B cell (primary cell): Measurements from ENCODE around the gene PCDHGC4. TPM values are rescaled to one million over a fixed set of nuclear protein-coding genes. Genes with fewer than 3 reads are reported as not detected.

Experiments used
- ATAC-seq: fragments of 200-7000 bp; cut with Tn5 transposase; one replicate; pipeline ENCODE4 v1.10.0; 2021; ENCODE audit warnings: low read depth, mild to moderate bottlenecking, moderate number of reproducible peaks, moderate library complexity
- CTCF ChIA-PET: fragments of 350-600 bp; sonication (Branson Sonifier 250); formaldehyde crosslinking; loops from one replicate; lab custom pipeline; 2021; ENCODE audit warnings: antibody characterized with exemption, inconsistent platforms; lab: Charles Lee
- POLR2A ChIA-PET: fragments of 350-600 bp; sonication (Branson Sonifier 250); formaldehyde crosslinking; loops from one replicate; lab custom pipeline; 2021; ENCODE audit warnings: antibody characterized with exemption; lab: Charles Lee
- DNase-seq: peaks from one replicate; pipeline ENCODE4 v3.0.0; 2013
- H2AFZ ChIP-seq: 2 replicates; pipeline ENCODE4 v1.6.1; 2012; ENCODE audit warnings: mild to moderate bottlenecking, low read depth, low read length; ENCODE audit not compliant: insufficient read depth, poor library complexity, severe bottlenecking
- H3K27ac ChIP-seq, 2 donors: 1 replicate in 1 of 2; 2 replicates in 1 of 2; pipeline ENCODE4 v1.5.1; 2012 to 2013; ENCODE audit warnings: low read length in 2 of 2, mild to moderate bottlenecking in 2 of 2, moderate library complexity in 1 of 2
- H3K27me3 ChIP-seq, 4 experiments: fragments of 200-600 bp in 1 of 4; sonication (generic) in 1 of 4; replicated peaks in 1 of 4; 1 replicate in 2 of 4; 2 replicates in 2 of 4; pipeline versions ENCODE4 v1.6.1 to v1.7.0; 2013 to 2016; ENCODE audit warnings: low read length in 3 of 4, mild to moderate bottlenecking in 2 of 4, mixed read lengths in 1 of 4, moderate library complexity in 1 of 4; ENCODE audit not compliant: insufficient read depth in 4 of 4, control insufficient read depth in 3 of 4; ENCODE audit errors: control extremely low read depth in 1 of 4
- H3K36me3 ChIP-seq, 2 experiments: replicated peaks in 1 of 2; 1 replicate in 1 of 2; 2 replicates in 1 of 2; pipeline versions ENCODE4 v1.6.1 to v1.7.1; 2013; ENCODE audit warnings: low read length in 1 of 2; ENCODE audit not compliant: insufficient read depth in 2 of 2, control insufficient read depth in 1 of 2; ENCODE audit errors: control extremely low read depth in 1 of 2, extremely low read depth in 1 of 2
- H3K4me1 ChIP-seq, 2 donors: fragments of 200-600 bp in 1 of 2; sonication (generic) in 1 of 2; 1 replicate in 1 of 2; 2 replicates in 1 of 2; pipeline versions ENCODE4 v1.5.1 to v1.6.1; 2013 to 2017; ENCODE audit warnings: low read length in 2 of 2; ENCODE audit not compliant: control insufficient read depth in 2 of 2, insufficient read depth in 2 of 2
- H3K4me2 ChIP-seq: replicated peaks from 2 replicates; pipeline ENCODE3; 2012; ENCODE audit warnings: mild to moderate bottlenecking, low read depth, low read length; ENCODE audit not compliant: poor library complexity, severe bottlenecking
- H3K4me3 ChIP-seq, 5 experiments: fragments of 200-600 bp in 1 of 5; sonication (generic) in 1 of 5; 1 replicate in 3 of 5; 2 replicates in 2 of 5; pipeline versions ENCODE4 v1.5.1 to v1.7.0; 2011 to 2016; ENCODE audit warnings: low read length in 4 of 5, mild to moderate bottlenecking in 4 of 5, low read depth in 2 of 5, control low read depth in 1 of 5, moderate library complexity in 1 of 5; ENCODE audit not compliant: insufficient read depth in 1 of 5; ENCODE audit errors: control extremely low read depth in 1 of 5, extremely low read depth in 1 of 5
- H3K79me2 ChIP-seq: fragments of 200-600 bp; sonication (generic); one replicate; pipeline ENCODE4 v1.6.0; 2016; ENCODE audit warnings: low read length; ENCODE audit not compliant: control insufficient read depth, insufficient read depth
- H3K9ac ChIP-seq: fragments of 200-600 bp; sonication (generic); 2 replicates; pipeline ENCODE4 v1.6.1; 2017; ENCODE audit warnings: mild to moderate bottlenecking, low read length, moderate library complexity
- H3K9me3 ChIP-seq, 3 donors: one replicate each; pipeline versions ENCODE4 v1.6.1 to v1.7.1; 2013; ENCODE audit warnings: low read length in 2 of 3; ENCODE audit not compliant: control insufficient read depth in 2 of 3, insufficient read depth in 1 of 3; ENCODE audit errors: control extremely low read depth in 1 of 3
- H4K20me1 ChIP-seq: 2 replicates; pipeline ENCODE4 v1.6.0; 2012; ENCODE audit warnings: mild to moderate bottlenecking, low read length; ENCODE audit not compliant: insufficient read depth, control insufficient read depth, poor library complexity, severe bottlenecking
- H3K27ac Mint-ChIP-seq: one replicate; pipeline ENCODE4 v1.8.0; 2021; ENCODE audit warnings: mixed read lengths
- H3K27me3 Mint-ChIP-seq: one replicate; pipeline ENCODE4 v1.8.0; 2021; ENCODE audit warnings: mixed read lengths
- H3K4me1 Mint-ChIP-seq: one replicate; pipeline ENCODE4 v1.8.0; 2021; ENCODE audit warnings: mixed read lengths
- H3K4me3 Mint-ChIP-seq: one replicate; pipeline ENCODE4 v1.8.0; 2021; ENCODE audit warnings: mixed read lengths
- H3K9me3 Mint-ChIP-seq: one replicate; pipeline ENCODE4 v1.8.0; 2022; ENCODE audit warnings: mixed read lengths; ENCODE audit not compliant: insufficient read depth
- CTCF ChIP-seq: fragments of 200-600 bp; IDR thresholded peaks from one replicate; pipeline ENCODE4 v1.8.0; 2022; ENCODE audit warnings: antibody characterized with exemption, mild to moderate bottlenecking
- EZH2 ChIP-seq: IDR thresholded peaks from 2 replicates; pipeline ENCODE4 v1.6.1; 2012; ENCODE audit warnings: borderline replicate concordance, low read depth, mild to moderate bottlenecking, moderate library complexity, low read length; ENCODE audit not compliant: insufficient read depth, poor library complexity, severe bottlenecking
- WGBS: methylation state at CpG from one replicate; pipeline ENCODE4 v1.1.5; 2013; ENCODE audit warnings: missing lambda C conversion rate; ENCODE audit not compliant: insufficient coverage; 5-methylcytosine and 5-hydroxymethylcytosine counted together
- intact Hi-C: fragments of 100-400 bp; cut with micrococcal nuclease; formaldehyde crosslinking; loops from one replicate; pipeline ENCODE4 v1.10.0; 2022
- polyA plus RNA-seq: library from polyadenylated mRNA; depleted of rRNA; stranded (reverse); fragments of >200 nt; gene quantifications from 2 replicates; pipeline ENCODE4 v1.2.3, GENCODE V29; 2012
- total RNA-seq, 2 donors: library from RNA; stranded (reverse); fragments of 120-200 nt in 1 of 2; gene quantifications; 1 replicate in 1 of 2; 2 replicates in 1 of 2; pipeline versions ENCODE4 v1.2.3 to v1.2.4, GENCODE V29; 2013 to 2022

Gene PCDHGC4
- total and polyA plus RNA-seq, 2 donors (not counting 1 experiment from before 2014, with no cell fraction given) = 0.09 to 0.42 TPM

- H3K79me2 ChIP-seq = no peaks in the 10 kb centered on the region
- POLR2A ChIA-PET = no interaction called here
- no peaks in the 10 kb centered on the region for H3K36me3 ChIP-seq
- Mint-ChIP-seq H3K4me3 (no peak overlapping the region), H3K4me1 (peaks cover 16% of the 10 kb centered on the region), H3K27ac (no peak overlapping the region), H3K27me3 (peaks cover 71% of the 10 kb centered on the region), H3K9me3 (no peaks in the 10 kb centered on the region)
- H3K4me1 ChIP-seq = peaks cover 15 to 20% of the 10 kb centered on the region in 2 donors
- intact Hi-C loops = no loop called here
- no peak overlapping the region for H3K9ac ChIP-seq
- CTCF ChIA-PET = interaction anchor here (1.1 to 3.0 kb wide), 2 partner anchors 9 to 53 kb away, joined by 3 to 10 read pairs; partner anchors contain the start of gene PCDHGA12
- no peak overlapping the region for H3K27ac ChIP-seq
- H3K4me3 ChIP-seq = no peak overlapping the region
- ATAC-seq (no peak), DNase-seq (no peak)
- H2AFZ ChIP-seq = no peak overlapping the region
- no peaks in the 10 kb centered on the region for H4K20me1 ChIP-seq
- no peak overlapping the region for H3K4me2 ChIP-seq
- WGBS = 35% methylated on average over 2 of the region's 3 CpGs
- H3K9me3 ChIP-seq = peaks cover 0 to 12% (median 0%) of the 10 kb centered on the region in 3 donors
- H3K27me3 ChIP-seq = peaks cover 0 to 60% (median 37%) of the 10 kb centered on the region in 4 experiments
- TF ChIP-seq EZH2 (no peak), CTCF (no peak)
These were observed 928 bp upstream of the PCDHGC4 start for GRCh38 chr5:141483902-141484301.

GRCh38 chr5:141484310-141484640, 555 bp upstream of the PCDHGC4 start:
- intact Hi-C loops = no loop called here
- no peaks in the 10 kb centered on the region for H3K79me2 ChIP-seq
- Mint-ChIP-seq H3K27me3 (peaks cover 74% of the 10 kb centered on the region), H3K9me3 (no peaks in the 10 kb centered on the region), H3K4me3 (peak overlapping the region; percentile 40), H3K27ac (no peak overlapping the region), H3K4me1 (peaks cover 16% of the 10 kb centered on the region)
- 17% methylated on average over 3 of the region's 4 CpGs for WGBS
- H3K27ac ChIP-seq = no peak overlapping the region
- POLR2A ChIA-PET = no interaction called here
- H4K20me1 ChIP-seq = no peaks in the 10 kb centered on the region
- no peak overlapping the region for H3K9ac ChIP-seq
- peaks cover 0 to 58% (median 36%) of the 10 kb centered on the region in 4 experiments for H3K27me3 ChIP-seq
- no peak for TF ChIP-seq CTCF
- no peak for TF ChIP-seq EZH2
- CTCF ChIA-PET = interaction anchor here (0.9 to 3.0 kb wide), 5 partner anchors 8 to 53 kb away, joined by 3 to 10 read pairs (median 4); partner anchors contain the start of genes PCDHGA12 and PCDHGC3
- H3K4me1 ChIP-seq = peaks cover 15 to 20% of the 10 kb centered on the region in 2 donors
- peak overlapping the region; percentile 60 for H2AFZ ChIP-seq
- no peaks in the 10 kb centered on the region for H3K36me3 ChIP-seq
- peak overlapping the region in 1 of 5 experiments; percentile 39 for H3K4me3 ChIP-seq
- peaks cover 0 to 12% (median 0%) of the 10 kb centered on the region in 3 donors for H3K9me3 ChIP-seq
- ATAC-seq (no peak), DNase-seq (no peak)
- peak overlapping the region; percentile 66 for H3K4me2 ChIP-seq
